Activated CD8-positive, alpha-beta memory T cell treated with anti-CD3 and anti-CD28 coated beads for 36 hours (primary cell): Measurements from ENCODE around the gene GPR31. TPM values are rescaled to one million over a fixed set of nuclear protein-coding genes. Genes with fewer than 3 reads are reported as not detected.

Source experiments
- CTCF ChIA-PET: fragments of 350-600 bp; sonication (Branson Sonifier 250); formaldehyde crosslinking; loops from one replicate; lab custom pipeline; 2021; ENCODE audit warnings: antibody characterized with exemption; lab: Charles Lee
- POLR2A ChIA-PET: fragments of 350-600 bp; sonication (Branson Sonifier 250); formaldehyde crosslinking; loops from one replicate; lab custom pipeline; 2021; ENCODE audit warnings: antibody characterized with exemption; lab: Charles Lee
- total RNA-seq, 2 experiments: library from RNA; stranded (reverse); gene quantifications; one replicate each; pipeline ENCODE4 v1.2.3, GENCODE V29; 2021

Gene GPR31
- total RNA-seq, 2 experiments from 2014 or later: not detected

DNA sequence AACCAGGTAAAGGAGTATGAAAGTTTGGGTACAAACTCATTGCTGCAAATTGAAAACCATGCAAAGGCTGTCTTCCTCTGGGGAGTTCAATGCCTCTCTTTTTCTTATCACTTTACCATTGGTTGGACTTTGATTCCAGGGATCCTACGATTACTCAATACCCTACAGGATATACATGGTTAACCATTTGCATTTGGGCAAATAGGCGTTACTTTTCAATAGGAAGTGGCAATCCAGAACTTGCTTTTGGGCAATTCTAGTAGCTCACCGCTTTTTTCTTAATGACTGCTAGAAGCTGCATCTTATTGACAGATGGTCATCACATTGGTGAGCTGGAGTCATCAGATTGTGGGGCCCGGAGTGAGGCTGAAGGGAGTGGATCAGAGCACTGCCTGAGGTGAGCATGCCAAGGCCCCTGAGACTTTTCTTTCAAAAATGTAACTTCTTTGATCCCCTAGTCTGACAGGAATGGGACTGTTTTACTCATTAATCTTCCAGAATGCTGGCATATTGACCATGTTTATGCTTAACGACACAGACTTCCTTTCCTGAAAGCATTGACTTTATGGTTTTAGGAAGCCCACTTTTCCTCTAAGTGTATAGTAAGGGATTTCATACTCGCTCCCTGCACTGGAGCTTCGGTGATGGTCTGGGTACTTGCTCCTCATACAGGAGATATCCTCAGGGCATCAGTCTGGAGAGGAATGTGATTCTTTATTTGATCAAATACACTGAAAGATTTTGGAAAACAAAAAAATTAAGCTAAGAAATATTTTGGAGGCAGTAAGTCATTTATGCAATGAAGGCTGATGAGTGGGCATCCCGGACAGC, 34.7 kb downstream of the GPR31 start, which contains the start of gene CCR6:
CCR6 (plus strand) TSS at position 270 of the 831 bp plus-strand sequence. CDS start 13,039 bp downstream, outside the sequence.
- ChIA-PET CTCF (interaction anchor here (1.3 to 1.6 kb wide), 3 partner anchors 11 to 29 kb away, joined by 3 to 4 read pairs (median 4); no protein-coding TSS in a partner anchor), POLR2A (no interaction called here)

DNA sequence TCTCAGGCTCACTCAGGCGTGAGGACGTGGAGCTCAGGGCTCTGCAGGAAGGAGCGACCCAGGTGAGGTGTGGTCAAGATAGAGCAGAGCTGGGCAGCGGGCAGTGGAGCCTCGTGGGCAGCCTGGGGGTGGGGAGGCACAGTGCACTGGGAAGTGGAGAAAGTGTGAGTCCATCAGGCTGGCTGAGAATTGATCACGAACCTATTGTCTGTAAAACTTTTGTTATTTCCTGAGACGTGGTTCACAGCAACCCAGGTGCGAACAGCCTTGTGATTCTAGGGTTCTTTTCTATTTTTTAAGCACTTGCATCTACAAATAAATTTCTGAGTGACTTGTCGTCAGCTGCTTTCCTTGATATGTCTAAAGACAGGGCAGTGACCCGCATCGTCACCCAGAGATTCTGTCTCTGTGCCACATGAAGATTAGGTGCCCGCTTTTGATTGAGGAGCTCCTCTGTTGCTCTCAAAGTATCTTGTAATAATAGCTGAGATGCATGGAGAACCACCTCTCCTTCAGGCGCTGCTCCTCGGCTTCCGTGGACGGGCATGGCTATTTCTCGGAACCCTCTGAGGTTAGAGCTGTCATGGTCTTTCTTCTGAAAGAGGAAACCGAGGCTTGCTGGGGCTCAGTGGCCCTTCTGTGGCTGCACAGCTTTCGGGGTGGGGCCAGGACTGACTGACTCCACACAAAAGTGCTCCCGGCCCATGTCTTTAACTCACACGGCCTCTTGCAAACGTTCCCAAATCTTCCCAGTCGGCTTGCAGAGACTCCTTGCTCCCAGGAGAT, 35.5 kb downstream of the GPR31 start:
- ChIA-PET POLR2A (no interaction called here), CTCF (interaction anchor here (1.3 to 1.5 kb wide), 2 partner anchors 12 to 28 kb away, joined by 3 to 4 read pairs; no protein-coding TSS in a partner anchor)

DNA sequence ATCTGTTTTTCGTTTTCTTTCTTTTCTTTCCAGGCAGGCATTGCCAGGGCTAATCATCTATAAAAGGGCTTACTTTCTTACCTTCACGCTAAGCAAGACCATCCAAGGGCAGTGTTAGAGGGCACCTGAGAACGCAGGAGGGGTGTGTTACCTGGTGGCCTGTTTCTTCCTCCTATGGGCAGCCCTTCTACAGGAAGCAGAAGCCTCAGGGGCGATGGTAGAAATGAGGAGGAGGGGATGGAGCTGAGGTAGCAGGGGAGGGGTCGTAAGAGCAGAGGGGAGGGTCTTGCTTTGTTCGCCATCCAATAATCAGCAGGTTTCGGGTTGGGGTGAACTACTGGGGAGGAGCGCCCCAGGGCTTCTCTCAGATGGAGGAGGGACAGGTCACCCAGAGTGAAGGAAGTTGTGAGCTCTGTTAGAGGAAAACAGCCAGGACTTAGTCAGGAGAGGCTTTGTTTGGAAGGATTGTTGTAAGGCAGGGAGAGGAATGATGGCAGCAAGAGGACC, 36.4 kb downstream of the GPR31 start:
- ChIA-PET POLR2A (no interaction called here), CTCF (interaction anchor here (1.5 kb wide), 1 partner anchor 27 kb away, joined by 4 read pairs; no protein-coding TSS in a partner anchor)

DNA sequence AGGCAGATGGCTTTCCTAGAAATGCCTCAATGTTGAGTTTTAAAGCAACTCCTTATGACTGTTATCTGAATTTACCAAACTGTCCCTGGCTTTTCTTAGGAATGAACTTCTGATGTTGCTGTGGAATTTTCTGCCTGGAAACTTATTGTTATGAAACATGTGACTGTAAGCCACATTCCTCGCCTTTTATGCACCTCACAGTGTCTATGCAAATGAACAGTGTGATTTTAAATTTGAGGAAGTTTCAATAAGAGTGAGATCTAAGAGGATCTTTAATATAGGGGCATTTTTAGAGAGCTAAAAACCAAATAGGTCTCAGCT, 37.2 kb downstream of the GPR31 start:
- ChIA-PET CTCF (interaction anchor here (1.4 to 3.5 kb wide), 2 partner anchors 14 to 21 kb away, joined by 3 to 7 read pairs; no protein-coding TSS in a partner anchor), POLR2A (no interaction called here)

DNA sequence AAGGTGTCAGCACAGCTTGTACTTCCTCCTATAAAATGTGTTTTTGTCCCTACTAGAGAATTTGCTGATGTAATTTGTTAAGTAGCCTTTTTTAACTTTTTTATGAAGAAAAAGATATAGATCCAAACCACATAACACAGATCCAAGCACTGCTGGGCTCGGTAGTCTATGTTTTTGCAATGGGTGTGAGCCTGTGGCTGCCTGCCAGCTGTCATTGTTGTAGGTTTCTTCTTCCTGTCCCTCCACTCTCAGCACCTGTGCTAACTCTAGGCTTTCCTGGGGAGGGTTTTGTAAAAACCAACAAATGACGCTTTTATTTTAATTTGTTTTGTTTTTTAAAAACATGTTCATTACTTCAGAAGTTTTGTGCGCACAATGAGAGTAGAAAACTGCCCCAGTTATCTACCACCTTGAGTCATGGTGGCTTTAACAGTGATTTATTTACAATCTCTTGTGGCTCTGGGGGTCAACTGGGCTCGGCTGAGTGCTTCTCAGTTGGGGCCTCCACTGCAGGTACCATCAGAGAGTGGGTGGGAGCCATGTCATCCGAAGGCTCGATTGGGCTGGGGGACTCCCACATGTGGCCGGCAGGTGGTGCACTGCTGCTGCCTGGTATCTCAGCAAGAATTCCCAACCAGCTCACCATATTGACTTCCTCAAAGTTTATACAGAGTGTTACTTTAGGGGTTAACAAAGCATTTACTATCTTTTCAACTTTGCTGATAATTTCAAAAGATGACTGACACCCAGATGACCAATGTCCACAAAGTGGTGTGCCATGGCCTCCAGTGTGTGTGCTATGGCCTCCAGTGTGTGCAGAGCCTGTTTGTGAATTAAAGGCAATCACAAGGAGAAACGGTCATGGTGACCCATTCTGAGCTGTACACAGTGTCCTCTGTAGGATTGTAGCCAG, 37.9 kb downstream of the GPR31 start:
- POLR2A ChIA-PET: no interaction called here
- CTCF ChIA-PET: interaction anchor here (0.6 to 3.5 kb wide), 6 partner anchors 14 to 344 kb away, joined by 3 to 7 read pairs (median 4); partner anchors contain the start of gene RNASET2

DNA sequence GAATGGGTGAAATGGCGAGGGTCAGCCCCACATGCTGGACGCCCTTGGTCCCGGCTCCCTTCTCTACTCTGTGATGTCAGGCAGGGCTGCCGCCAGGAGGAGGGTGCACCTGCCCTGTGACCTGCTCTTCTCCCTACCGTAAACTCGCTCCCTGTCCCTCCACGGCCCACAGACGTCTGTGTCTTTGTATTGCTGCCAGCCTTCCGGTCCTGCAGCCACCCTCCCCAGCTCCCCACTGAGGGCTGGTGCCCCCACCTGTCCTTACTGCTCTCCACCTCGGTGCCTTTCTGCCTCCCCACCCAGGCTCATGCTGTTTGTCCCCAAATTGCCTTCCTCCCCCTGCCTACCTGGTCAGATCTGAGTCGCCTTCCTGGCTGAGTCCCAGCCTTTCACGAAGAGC, 38.9 kb downstream of the GPR31 start:
- ChIA-PET POLR2A (no interaction called here), CTCF (interaction anchor here (0.9 to 3.5 kb wide), 3 partner anchors 23 to 343 kb away, joined by 4 to 7 read pairs (median 5); partner anchors contain the start of gene RNASET2)

DNA sequence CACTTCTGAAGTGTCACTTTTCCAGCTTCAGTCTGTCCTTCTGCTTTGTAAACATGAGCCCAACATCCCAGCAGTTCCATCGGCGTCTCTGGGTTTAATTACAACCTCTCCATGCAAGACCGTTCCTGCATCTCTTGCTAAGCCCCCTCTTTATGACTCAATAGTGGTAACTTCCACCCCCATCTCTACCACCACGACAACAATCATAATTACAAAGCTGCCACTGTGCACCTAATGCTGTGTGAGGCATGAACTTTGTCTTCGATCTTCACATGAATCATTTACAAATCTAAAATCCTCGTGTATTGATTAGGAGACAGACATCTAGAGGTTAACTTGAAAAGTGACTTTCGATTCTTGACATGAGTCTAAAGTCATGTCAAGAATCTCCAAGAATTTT, 39.8 kb downstream of the GPR31 start:
- ChIA-PET CTCF (interaction anchor here (0.7 to 3.5 kb wide), 3 partner anchors 24 to 110 kb away, joined by 3 to 7 read pairs (median 3); no protein-coding TSS in a partner anchor), POLR2A (no interaction called here)

DNA sequence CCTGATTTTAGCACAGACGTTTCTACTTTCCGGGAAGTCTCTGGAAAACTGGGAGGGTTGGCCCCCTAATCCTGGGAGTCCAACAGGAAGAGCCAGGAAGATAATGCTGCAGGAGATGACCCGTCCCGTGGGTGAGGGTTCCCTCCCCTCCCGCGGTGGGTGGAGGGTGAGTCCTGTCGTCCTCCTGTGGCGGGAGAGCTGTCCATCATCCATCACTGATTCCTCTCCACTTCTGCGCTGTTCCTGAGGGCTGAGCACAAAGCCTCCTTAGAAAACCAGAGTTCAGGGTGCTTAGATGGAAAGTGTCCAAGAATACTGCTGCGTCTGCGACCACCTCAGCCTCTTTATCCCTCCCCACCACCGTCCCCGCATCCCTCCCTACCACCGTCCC, 40.9 kb downstream of the GPR31 start:
- POLR2A ChIA-PET: no interaction called here
- CTCF ChIA-PET: no interaction called here

DNA sequence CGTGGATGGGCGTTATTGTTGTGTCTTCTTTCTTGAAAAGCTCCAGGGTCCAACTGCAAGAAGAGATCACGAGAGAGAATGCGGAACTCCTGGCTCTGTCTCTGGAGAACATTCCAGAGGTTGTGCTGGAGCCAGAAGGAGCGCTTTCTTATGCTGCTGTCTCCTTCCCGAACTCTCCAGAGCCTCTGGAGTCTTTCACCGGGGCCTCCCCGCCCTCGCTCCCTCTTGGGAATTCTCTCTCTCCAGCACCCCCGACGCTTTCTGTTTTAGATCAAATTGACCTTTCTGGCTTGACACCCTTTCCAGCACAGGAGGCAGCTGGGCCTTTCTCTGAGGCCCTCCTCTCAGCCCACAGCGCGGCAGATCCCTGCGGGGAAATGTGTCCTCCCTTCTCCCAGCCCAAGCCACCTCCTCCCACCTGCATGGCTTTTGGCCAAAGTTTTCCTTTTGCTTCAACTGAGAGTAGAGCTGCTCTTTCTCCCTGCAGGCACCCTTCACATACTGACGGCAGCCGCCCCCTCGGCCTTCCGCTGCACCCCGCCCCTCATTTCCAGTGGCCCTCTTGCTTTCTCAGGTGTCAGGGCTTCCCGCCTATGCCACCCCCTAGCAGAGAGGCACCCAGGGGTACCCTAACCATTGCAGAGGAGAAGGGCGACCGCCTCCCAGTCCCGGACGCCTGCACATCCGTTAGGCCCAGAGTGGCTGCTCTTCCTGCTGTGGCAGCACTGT, 41.5 kb downstream of the GPR31 start:
- ChIA-PET CTCF (no interaction called here), POLR2A (no interaction called here)

DNA sequence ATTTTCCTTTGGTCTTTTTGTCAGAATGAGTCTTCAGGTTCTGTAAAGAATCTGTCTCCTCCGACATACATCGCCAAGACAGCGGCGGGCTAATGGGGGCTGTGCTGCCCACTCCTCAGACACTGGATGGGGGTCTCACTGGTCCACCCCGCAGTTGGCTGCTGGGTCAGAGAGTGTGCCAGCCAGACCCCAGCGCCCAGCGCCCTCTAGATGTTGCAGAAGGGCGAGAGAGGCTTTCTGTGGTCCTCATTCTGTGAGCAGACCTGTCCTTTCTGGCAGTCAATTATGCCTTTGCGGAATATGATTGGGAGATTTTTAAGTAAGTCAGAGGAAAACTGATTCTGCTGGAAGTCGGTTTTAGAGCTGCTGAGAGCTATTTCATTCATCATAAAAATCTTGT, 42.7 kb downstream of the GPR31 start:
- ChIA-PET CTCF (no interaction called here), POLR2A (no interaction called here)

DNA sequence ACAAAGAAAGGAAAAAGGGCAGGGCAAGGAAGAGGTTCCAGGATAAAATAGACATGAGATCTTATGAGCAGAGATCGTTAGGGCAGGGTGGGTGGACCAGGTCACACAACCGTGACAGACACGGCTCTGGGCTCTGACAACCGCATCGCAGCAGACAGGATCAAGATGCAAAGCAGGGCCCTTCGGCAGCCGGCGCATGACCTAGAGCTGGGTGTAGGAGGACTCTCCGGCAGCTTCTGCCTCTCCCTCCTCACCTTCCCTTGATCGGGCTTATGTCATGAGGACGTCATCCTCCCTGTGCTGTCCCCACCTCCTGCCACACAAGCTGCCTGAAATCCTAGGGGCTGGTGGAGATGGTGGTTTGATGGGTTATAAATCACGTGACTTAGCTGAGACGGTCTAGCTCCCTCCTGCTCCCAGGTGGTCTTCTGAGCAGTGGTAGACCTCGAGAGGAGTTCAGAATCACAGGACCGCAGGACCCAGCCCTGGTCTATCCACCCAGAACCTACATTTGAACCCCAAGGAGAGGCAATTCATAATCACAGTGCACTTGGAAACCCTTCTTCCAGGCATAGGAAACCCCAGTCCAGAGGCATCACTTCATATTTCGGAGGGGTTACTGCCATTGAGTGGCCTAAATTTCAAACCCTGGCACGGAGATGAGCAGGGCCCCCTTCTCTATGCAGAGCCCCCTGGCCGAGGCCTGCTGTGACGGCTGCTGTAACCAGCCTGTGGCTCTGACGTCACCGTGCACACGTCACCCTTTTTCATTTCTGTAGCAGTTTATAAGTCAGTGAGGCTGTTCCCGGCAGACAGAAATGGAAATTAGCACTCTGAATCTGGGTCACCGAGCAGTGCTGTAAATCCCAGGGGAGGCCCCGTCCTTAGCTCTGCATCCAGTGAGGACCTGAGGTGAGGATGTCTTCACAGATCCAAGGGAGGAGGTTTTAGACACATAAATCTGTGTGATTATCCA, 43.6 kb downstream of the GPR31 start:
- ChIA-PET CTCF (no interaction called here), POLR2A (no interaction called here)

DNA sequence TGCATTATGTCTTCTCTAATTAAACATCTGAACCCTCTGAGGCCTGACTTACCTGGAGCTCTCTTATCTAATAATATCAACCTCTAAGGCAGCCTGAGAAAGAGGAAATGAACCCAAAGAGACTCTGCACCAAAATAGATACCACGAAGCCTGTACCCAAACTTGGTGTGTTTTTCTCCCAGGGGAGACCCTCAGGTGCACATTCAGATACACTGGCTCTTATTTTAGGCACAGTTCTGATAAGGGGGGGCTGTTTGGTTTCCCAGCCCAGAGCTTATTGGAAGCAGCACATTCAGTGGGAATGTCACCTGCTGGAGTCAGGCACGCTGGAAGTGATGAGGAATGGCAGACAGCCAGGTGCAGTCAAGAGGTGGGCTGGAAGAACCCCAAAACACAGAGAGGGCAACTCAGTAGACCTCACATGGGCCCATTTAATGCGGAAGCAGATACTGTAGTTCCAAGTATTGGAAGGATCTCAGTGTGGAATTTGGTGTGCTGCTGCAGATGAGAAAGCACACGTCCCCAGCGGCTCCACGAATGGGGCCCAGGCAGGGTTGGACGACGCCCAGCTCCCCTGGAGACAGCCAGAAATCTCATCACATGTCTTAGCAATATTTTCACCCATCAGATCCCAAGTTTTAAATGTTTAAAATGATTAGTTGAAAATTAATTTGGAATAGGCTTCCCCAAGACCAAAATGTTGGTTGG, 44.6 kb downstream of the GPR31 start:
- ChIA-PET CTCF (no interaction called here), POLR2A (no interaction called here)

DNA sequence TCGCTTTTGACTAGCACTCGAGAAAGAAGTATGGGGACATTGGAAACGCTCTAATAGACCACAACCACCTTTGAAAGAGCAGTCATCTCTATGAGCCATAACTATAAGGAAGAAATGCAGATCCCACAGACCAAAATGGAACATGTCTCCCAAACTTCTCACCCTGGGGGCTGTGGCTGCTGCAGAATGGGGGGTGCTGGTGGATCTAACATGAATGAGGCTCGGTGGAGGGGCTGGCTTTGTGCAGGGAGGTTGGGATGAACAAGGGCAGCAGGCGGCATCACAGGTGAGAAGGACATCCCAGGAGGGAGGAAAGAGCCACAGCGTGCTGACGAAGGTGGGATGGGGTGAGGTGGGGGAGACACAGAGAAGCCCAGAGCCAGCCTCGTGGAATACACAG, 45.4 kb downstream of the GPR31 start:
- POLR2A ChIA-PET: no interaction called here

DNA sequence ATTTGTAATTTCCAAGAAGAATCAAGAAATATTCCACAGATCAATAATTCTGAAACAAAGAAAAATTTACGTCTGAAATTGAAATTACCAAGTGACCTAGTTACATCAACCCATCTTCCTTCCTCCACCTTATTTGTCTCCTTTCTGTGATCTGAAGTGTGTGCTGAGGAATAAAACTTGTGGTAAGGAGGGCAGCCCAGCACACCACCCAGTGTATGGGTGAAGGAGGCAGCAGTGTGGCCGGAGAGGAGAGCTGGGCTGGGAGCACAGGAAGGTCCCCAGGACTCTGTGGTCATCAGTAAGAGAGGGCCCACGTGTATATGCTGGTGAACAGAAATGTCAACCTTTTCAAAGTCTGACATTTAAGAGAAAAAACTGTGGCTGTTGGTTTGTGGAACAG, 46.2 kb downstream of the GPR31 start:
- ChIA-PET CTCF (no interaction called here), POLR2A (no interaction called here)

More for the DNA sequence above, 45.4 kb downstream of the GPR31 start:
- CTCF ChIA-PET: no interaction called here

DNA sequence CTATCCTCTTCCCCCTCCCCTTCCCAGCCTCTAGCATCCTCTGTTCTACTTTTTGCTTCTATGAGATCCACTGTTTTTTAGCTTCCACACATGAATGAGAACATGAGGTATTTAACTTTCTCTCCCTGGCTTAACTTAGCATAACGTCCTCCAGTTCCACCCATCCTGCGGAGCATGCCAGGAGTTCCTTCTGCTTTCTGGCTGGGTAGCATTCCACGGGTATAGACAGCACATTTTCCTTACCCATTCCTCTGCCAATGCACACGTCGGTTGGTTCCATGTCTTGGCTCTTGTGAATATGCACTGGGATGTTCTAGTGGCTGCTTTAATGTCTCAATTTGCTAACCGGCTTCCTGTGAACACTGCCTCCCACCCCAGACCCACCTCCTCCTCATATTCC, 48.1 kb downstream of the GPR31 start:
- ChIA-PET CTCF (interaction anchor here (1.2 kb wide), 1 partner anchor 14 kb away, joined by 3 read pairs; no protein-coding TSS in a partner anchor), POLR2A (no interaction called here)

DNA sequence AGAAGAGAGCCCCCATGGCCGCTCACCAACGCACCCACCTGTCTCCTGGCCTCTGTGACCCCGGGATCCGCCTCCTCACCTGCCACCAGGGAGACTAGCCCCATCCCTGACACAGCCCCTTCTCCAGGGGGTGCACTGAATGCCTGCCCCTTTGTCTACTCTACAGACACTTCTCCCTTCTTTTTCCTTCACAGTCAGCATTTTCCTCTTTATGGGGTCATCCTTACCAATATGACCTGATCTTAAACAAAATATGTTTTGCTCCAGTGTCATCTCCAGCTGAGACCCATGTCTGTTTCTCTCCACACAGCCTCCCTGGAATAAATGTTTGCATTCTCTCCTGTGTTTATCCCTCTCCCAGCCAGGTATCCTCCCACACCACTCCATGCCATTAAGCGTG, 49.5 kb downstream of the GPR31 start:
- CTCF ChIA-PET: no interaction called here
- POLR2A ChIA-PET: interaction anchor here (1.2 kb wide), 1 partner anchor 14 kb away, joined by 3 read pairs; no protein-coding TSS in a partner anchor
